HG03095 (cell line): ENCODE results near the gene SPECC1L.
"Not testable (repeated sequence)": the region's sequence is repeated elsewhere in the genome, so short reads cannot be mapped to it uniquely, and the experiment has no call there.

ENCODE experiments used
- ATAC-seq: cut with Tn5 transposase; IDR thresholded peaks from one replicate; pipeline ENCODE4 v1.9.1; 2021; ENCODE audit warnings: moderate library complexity; ENCODE audit not compliant: unreplicated experiment

Gene SPECC1L

DNA sequence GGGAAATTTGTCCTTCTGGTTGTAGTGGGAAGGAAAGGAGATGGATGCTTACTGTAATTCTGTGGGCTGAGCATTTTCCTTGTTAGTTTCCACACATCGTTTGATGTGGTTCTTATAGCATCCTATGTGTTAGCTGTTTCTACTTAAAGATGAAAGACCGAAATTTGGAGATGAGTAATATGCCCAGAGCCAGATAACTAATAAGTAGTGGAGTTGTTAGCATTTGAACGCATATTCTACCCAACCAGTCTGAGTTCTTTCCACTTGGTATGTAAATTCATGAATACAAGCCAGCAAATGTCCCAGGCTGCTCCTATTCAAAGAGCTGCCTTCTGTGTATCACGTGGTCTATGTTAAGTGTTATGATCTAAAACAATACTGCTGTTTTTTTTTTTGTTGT, 14.6 kb downstream of the SPECC1L start:
- ATAC-seq, result no peak

- ATAC-seq, result not testable (repeated sequence)
These were observed 16.6 kb downstream of the SPECC1L start for GRCh38 chr22:24287212-24287611.

DNA sequence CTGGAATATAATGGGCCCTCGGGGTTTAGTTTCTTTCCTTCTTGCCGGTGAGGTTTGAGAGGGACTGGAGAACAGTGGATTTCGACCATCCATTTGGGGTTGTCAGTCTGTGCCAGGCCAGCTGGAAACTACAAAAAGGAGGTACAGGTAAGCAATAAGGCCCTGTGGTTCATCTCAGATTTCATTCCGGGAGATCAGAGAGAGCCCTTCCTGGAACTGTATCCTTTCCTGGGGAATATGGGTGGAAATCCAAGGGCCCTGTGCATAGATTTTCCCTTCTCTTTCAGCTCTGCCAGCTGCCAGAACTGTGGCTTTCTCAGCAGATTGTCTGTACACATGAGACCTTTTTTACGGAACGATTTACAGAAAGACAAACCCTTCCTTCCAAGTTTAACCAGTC, 17.2 kb downstream of the SPECC1L start:
- ATAC-seq, result not testable (repeated sequence)

- ATAC-seq, result no peak
These were observed 18.5 kb downstream of the SPECC1L start for GRCh38 chr22:24289114-24289513.

- no peak for ATAC-seq
These were observed 19.1 kb downstream of the SPECC1L start for GRCh38 chr22:24289741-24290163.

DNA sequence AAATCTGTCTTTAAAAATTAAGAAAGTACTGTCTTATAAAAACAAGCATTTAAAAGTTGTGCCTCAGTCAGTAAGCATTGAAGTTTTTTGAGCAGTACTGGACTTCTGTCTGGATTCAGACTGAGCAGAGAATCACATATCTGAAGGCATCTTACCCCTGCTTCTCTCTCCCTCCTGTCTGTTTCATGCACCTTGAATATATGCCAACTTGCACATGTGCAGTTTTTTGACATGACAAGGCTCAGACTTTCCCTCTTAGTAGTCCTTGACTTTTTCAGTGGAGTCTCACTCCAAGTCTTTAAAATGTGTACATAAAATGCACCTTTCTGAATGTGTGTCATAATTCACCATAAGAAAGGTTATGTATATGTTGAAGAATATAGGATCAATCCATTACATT, 19.8 kb downstream of the SPECC1L start:
- no peak for ATAC-seq

- ATAC-seq, result no peak
These were observed 21.0 kb downstream of the SPECC1L start for GRCh38 chr22:24291515-24292201.

GRCh38 chr22:24292202-24292830, 21.7 kb downstream of the SPECC1L start:
- ATAC-seq, result not testable (repeated sequence)

DNA sequence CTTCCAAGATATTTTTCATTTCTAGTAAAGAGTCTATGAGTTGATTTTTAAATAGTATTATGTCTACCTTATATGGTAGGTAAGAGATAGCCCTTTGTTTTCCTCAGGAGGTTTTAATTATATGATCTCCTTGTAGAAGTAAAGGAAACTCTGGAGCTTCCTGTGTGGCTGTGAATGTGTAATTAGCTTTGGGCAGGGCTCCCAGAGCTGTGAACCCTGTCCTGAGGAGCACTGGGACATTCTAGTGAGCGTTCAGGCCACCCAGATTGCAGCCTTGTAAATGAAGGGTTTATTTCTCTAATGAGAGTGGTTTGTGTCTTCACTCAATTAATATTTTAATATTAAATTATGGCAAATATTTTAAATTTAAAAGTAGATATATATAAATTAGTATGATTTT, 24.3 kb downstream of the SPECC1L start:
- not testable (repeated sequence) for ATAC-seq

- not testable (repeated sequence) for ATAC-seq
These were observed 28.0 kb downstream of the SPECC1L start for GRCh38 chr22:24298497-24299155.

GRCh38 chr22:24300522-24300921, 29.9 kb downstream of the SPECC1L start:
- ATAC-seq, result not testable (repeated sequence)

DNA sequence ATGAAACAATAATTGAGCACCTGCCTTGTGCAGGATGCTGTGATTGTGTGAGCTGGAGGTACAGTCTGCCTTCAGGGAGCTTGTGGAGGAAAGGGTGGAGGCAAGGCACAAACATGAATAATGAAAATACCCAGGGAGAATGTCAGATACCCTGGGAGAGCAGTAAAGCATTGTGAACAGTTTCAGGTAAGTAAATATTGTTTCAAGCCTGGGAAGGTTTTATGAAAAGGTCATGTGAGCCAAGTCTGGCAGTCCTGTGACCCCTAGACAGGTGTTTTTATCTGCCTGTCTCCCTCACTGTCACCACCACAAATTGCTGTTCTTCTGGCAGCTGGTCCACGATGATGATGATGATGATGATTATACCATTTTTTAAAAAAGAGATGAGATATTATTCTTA, 32.0 kb downstream of the SPECC1L start:
- ATAC-seq, result no peak

GRCh38 chr22:24303007-24303406, 32.4 kb downstream of the SPECC1L start:
- no peak for ATAC-seq

GRCh38 chr22:24304062-24304675, 33.5 kb downstream of the SPECC1L start:
- no peak for ATAC-seq

DNA sequence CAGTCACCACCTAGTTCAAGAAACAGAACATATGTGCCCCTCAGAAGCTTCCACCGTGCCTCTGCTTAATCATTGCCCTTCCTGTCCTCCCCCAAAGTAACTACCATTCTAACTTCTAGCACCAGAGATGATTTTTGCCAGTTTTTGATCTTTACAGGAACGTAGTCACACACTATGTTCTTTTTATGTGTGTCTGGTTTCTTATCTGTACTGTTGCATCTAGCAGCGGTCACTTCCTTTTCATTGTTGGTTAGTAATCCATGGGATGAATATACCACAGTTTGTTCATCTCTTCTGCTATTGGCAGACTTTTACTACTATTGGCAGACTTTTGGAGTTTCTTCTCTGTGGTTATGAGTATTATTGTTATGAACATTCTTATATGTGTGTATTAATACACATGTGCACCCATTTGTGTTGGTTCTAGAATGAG, 34.6 kb downstream of the SPECC1L start:
- ATAC-seq, result no peak

- no peak for ATAC-seq
These were observed 40.3 kb downstream of the SPECC1L start for GRCh38 chr22:24310969-24311368.

DNA sequence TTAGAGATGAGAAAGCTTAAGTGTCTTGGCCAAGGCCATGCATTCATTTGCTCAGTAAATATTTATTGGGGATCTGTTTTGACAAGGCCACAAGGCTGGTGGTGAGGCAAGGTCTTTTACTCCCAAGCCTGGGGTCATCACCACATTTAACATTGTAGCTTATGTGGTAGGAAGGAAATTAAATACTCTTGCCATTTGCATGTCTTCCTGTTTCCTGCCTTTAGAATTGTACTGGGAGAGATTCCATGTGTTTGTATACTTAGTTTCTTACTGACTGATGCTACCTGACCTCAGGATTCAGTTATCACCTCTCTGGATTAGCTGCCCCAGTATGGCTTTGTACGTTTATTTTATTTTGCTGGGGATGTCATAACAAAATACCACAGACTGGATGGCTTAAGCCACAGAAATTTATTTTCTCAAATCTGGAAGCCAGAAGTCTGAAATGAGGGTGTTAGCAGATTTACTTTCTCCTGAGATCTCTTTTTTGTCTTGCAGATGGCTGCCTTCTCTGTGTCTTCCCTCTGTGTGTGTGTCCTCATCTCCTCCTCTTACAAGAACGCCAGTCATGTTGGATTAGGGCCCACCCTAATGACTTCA, 44.8 kb downstream of the SPECC1L start:
- no peak for ATAC-seq

DNA sequence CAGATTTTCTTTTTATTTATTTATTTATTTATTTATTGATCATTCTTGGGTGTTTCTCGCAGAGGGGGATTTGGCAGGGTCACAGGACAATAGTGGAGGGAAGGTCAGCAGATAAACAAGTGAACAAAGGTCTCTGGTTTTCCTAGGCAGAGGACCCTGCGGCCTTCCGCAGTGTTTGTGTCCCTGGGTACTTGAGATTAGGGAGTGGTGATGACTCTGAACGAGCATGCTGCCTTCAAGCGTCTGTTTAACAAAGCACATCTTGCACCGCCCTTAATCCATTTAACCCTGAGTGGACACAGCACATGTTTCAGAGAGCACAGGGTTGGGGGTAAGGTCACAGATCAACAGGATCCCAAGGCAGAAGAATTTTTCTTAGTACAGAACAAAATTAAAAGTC, 45.6 kb downstream of the SPECC1L start:
- ATAC-seq, result not testable (repeated sequence)

GRCh38 chr22:24317511-24317910, 46.9 kb downstream of the SPECC1L start:
- ATAC-seq, result not testable (repeated sequence)

DNA sequence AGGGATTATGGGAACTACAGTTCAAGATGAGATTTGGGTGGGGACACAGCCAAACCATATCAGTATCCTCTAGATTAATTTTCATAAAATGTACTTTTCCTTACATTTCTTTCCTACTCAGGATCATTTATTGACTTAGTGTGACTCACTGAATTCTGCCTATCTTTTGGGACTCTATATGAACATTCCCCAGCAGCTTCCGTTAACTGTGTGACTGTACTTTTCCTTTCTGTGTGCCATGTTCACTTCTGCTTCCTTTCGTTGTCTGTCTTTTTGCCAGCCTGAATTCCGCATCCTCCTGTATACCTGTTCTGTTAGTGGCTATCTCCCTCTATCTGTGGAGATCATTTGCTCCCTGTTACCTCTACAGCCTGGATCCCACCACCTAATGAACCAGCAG, 48.8 kb downstream of the SPECC1L start:
- no peak for ATAC-seq

- ATAC-seq, result no peak
These were observed 51.4 kb downstream of the SPECC1L start for GRCh38 chr22:24321999-24322398.
